GM23248 (cell line): ENCODE measurements around the gene ANKS6.

Experiments used
- EZH2 ChIP-seq: fragments of 200-600 bp; sonication (generic); IDR thresholded peaks from 2 replicates; pipeline ENCODE4 v1.6.1; 2018; ENCODE audit warnings: antibody characterized with exemption, mild to moderate bottlenecking; ENCODE audit not compliant: insufficient read depth, poor library complexity, severe bottlenecking
- EZH2phosphoT487 ChIP-seq: fragments of 200-600 bp; sonication (generic); IDR thresholded peaks from 2 replicates; pipeline ENCODE4 v1.6.1; 2018; ENCODE audit warnings: antibody characterized with exemption, moderate library complexity, mild to moderate bottlenecking, low read depth; ENCODE audit not compliant: insufficient read depth

DNA sequence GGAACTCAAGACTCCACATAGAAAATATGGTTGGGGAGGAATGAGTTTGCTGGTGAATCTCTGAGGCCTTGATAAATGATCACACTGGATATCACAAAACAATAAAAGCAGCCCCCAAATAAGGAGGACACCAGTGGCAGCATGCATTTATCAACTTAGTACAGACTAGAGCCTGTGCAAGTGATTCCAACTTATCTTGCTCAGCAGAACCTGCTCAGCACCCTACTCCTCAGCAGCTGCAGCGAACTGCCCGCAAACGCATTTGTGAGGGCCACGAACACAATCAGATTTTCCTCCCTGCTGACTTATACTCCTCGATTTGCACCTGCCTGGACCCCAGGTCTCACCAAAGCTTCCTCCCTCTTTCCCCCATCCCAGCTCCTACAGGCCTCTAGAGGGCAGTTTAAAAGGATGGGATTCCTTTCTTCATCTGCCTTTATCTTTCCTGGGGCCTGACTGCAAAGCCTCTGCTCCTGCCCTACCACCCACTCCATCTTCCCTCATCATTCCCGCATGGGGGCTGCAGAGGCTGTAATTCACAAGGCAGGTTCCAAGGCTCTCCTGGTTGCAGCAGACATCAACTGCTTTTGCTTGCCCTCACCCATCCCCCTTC lies 41.2 kb downstream of the ANKS6 start:
- TF ChIP-seq EZH2phosphoT487 (no peak), EZH2 (no peak)
